ENCODE data around the gene PXDN.

DNA sequence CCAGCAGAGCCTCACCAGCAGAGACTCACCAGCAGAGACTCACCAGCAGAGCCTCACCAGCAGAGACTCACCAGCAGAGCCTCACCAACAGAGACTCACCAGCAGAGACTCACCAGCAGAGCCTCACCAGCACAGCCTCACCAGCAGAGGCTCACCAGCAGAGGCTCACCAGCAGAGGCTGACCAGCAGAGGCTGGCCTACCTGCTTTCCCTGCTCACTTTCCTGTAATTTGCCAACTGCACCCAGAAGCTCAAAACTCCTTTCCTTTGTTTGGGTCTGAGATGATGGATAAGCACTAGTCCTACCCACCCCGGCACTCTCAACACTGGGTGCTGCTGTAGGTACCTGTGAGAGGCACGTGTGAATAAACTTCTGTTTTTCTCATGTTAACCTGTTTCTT lies 36.4 kb upstream of the PXDN start:
- TF ChIP-seq POLR2A (IDR thresholded peaks at IDR 0.05; ENCODE audit: low read length) (no peak), GATA1 (IDR thresholded peaks at IDR 0.05; ENCODE audit: low read depth, low read length) (no peak)
